T-helper 2 cell treated with Interferon-gamma antibody and Interleukin-4, amounts not matched to agents 5 μg/mL and 100 μg/mL, for 36 hours (primary cell): Measurements from ENCODE around the gene DENND4B.

Source experiments
- DNase-seq: peaks from one replicate; pipeline ENCODE4 v3.0.0; 2021; ENCODE audit warnings: low spot score
- H3K27ac Mint-ChIP-seq: one replicate; pipeline ENCODE4 v1.8.0; 2021; ENCODE audit warnings: mild to moderate bottlenecking, mixed read lengths
- H3K27me3 Mint-ChIP-seq: one replicate; pipeline ENCODE4 v1.8.0; 2021; ENCODE audit warnings: low read depth, mixed read lengths
- H3K36me3 Mint-ChIP-seq: one replicate; pipeline ENCODE4 v1.8.0; 2021; ENCODE audit warnings: low read depth, mixed read lengths
- H3K4me1 Mint-ChIP-seq: one replicate; pipeline ENCODE4 v1.8.0; 2021; ENCODE audit warnings: low read depth, mixed read lengths
- H3K4me3 Mint-ChIP-seq: one replicate; pipeline ENCODE4 v1.8.0; 2022; ENCODE audit warnings: mild to moderate bottlenecking, moderate library complexity, mixed read lengths
- H3K9me3 Mint-ChIP-seq: one replicate; pipeline ENCODE4 v1.8.0; 2021; ENCODE audit warnings: mixed read lengths

Gene DENND4B

GRCh38 chr1:153883223-153883622 is 63.3 kb downstream of the DENND4B start:
- no peak for DNase-seq
- Mint-ChIP-seq H3K4me1 (peaks cover 10% of the 10 kb centered on the region), H3K4me3 (no peak overlapping the region), H3K9me3 (no peaks in the 10 kb centered on the region), H3K27ac (no peak overlapping the region), H3K36me3 (peaks cover 7% of the 10 kb centered on the region), H3K27me3 (no peaks in the 10 kb centered on the region)

- Mint-ChIP-seq H3K36me3 (peaks cover 5% of the 10 kb centered on the region), H3K9me3 (no peaks in the 10 kb centered on the region), H3K27me3 (no peaks in the 10 kb centered on the region), H3K27ac (no peak overlapping the region), H3K4me3 (no peak overlapping the region), H3K4me1 (peaks cover 5% of the 10 kb centered on the region)
- DNase-seq = no peak
These were observed 64.1 kb downstream of the DENND4B start for GRCh38 chr1:153882296-153882912.

- H3K27ac Mint-ChIP-seq = no peak overlapping the region
- no peaks in the 10 kb centered on the region for H3K27me3 Mint-ChIP-seq
These were observed 64.8 kb downstream of the DENND4B start for GRCh38 chr1:153881751-153882150.

GRCh38 chr1:153880962-153881361 is 65.6 kb downstream of the DENND4B start:
- Mint-ChIP-seq H3K9me3 (no peaks in the 10 kb centered on the region), H3K27me3 (no peaks in the 10 kb centered on the region), H3K27ac (no peak overlapping the region), H3K36me3 (peaks cover 6% of the 10 kb centered on the region), H3K4me3 (no peak overlapping the region), H3K4me1 (peaks cover 4% of the 10 kb centered on the region)
- no peak for DNase-seq

More at GRCh38 chr1:153881751-153882150, 64.8 kb downstream of the DENND4B start:
- Mint-ChIP-seq H3K36me3 (peaks cover 5% of the 10 kb centered on the region), H3K4me3 (no peak overlapping the region), H3K4me1 (peaks cover 1% of the 10 kb centered on the region), H3K9me3 (no peaks in the 10 kb centered on the region)
- no peak for DNase-seq

GRCh38 chr1:153880024-153880423 is 66.5 kb downstream of the DENND4B start:
- peaks cover 5% of the 10 kb centered on the region for H3K36me3 Mint-ChIP-seq
- peaks cover 4% of the 10 kb centered on the region for H3K4me1 Mint-ChIP-seq
- no peak for DNase-seq
- no peaks in the 10 kb centered on the region for H3K9me3 Mint-ChIP-seq
- H3K4me3 Mint-ChIP-seq = no peak overlapping the region
- no peaks in the 10 kb centered on the region for H3K27me3 Mint-ChIP-seq
- no peak overlapping the region for H3K27ac Mint-ChIP-seq
